HG02798 (cell line): Measurements from ENCODE around the gene GRPEL1.

Experiments used
- ATAC-seq: cut with Tn5 transposase; IDR thresholded peaks from one replicate; pipeline ENCODE4 v1.9.1; 2021; ENCODE audit warnings: mild to moderate bottlenecking; ENCODE audit not compliant: unreplicated experiment, poor library complexity

Gene GRPEL1

GRCh38 chr4:7067126-7067451 is 775 bp downstream of the GRPEL1 start:
- no peak for ATAC-seq

GRCh38 chr4:7066493-7066892 is 1.4 kb downstream of the GRPEL1 start:
- no peak for ATAC-seq

GRCh38 chr4:7066006-7066405 is 1.9 kb downstream of the GRPEL1 start:
- ATAC-seq: no peak

- no peak for ATAC-seq
Measured at GRCh38 chr4:7063362-7063761, 4.5 kb downstream of the GRPEL1 start.

GRCh38 chr4:7062816-7063215 is 5.0 kb downstream of the GRPEL1 start:
- no peak for ATAC-seq

GRCh38 chr4:7061815-7062214 is 6.0 kb downstream of the GRPEL1 start:
- no peak for ATAC-seq

GRCh38 chr4:7060346-7061150 is 7.3 kb downstream of the GRPEL1 start:
- ATAC-seq: no peak

- no peak for ATAC-seq
Measured at GRCh38 chr4:7059662-7060061, 8.2 kb downstream of the GRPEL1 start.

- peak; percentile 21 for ATAC-seq
Measured at GRCh38 chr4:7058792-7059191, 9.1 kb downstream of the GRPEL1 start.

- no peak for ATAC-seq
Measured at GRCh38 chr4:7055990-7056325, 11.9 kb downstream of the GRPEL1 start.

GRCh38 chr4:7055111-7055989 is 12.5 kb downstream of the GRPEL1 start:
- ATAC-seq: no peak

GRCh38 chr4:7054106-7054880 is 13.6 kb downstream of the GRPEL1 start:
- no peak for ATAC-seq

- ATAC-seq: no peak
Measured at GRCh38 chr4:7052923-7053715, 14.7 kb downstream of the GRPEL1 start.

GRCh38 chr4:7052313-7052712 is 15.6 kb downstream of the GRPEL1 start:
- ATAC-seq: no peak

GRCh38 chr4:7051905-7052304 is 16.0 kb downstream of the GRPEL1 start:
- ATAC-seq: no peak

- no peak for ATAC-seq
Measured at GRCh38 chr4:7051144-7051495, 16.7 kb downstream of the GRPEL1 start.

GRCh38 chr4:7050481-7051143 is 17.3 kb downstream of the GRPEL1 start:
- no peak for ATAC-seq

- ATAC-seq: no peak
Measured at GRCh38 chr4:7049739-7050138, 18.1 kb downstream of the GRPEL1 start.

- ATAC-seq: no peak
Measured at GRCh38 chr4:7049295-7049694, 18.6 kb downstream of the GRPEL1 start.

GRCh38 chr4:7048642-7049041 is 19.2 kb downstream of the GRPEL1 start:
- ATAC-seq: no peak
